EH (cell line): ENCODE measurements around the gene APRT.
A peak's percentile ranks its signal among the peaks of the same experiment; 100 is the strongest.
"Not testable (repeated sequence)": the region's sequence is repeated elsewhere in the genome, so short reads cannot be mapped to it uniquely, and the experiment has no call there.

Experiments used
- DNase-seq: peaks from one replicate; pipeline ENCODE4 v3.0.0-alpha.2; 2015; ENCODE audit warnings: low read depth

APRT gene

DNA sequence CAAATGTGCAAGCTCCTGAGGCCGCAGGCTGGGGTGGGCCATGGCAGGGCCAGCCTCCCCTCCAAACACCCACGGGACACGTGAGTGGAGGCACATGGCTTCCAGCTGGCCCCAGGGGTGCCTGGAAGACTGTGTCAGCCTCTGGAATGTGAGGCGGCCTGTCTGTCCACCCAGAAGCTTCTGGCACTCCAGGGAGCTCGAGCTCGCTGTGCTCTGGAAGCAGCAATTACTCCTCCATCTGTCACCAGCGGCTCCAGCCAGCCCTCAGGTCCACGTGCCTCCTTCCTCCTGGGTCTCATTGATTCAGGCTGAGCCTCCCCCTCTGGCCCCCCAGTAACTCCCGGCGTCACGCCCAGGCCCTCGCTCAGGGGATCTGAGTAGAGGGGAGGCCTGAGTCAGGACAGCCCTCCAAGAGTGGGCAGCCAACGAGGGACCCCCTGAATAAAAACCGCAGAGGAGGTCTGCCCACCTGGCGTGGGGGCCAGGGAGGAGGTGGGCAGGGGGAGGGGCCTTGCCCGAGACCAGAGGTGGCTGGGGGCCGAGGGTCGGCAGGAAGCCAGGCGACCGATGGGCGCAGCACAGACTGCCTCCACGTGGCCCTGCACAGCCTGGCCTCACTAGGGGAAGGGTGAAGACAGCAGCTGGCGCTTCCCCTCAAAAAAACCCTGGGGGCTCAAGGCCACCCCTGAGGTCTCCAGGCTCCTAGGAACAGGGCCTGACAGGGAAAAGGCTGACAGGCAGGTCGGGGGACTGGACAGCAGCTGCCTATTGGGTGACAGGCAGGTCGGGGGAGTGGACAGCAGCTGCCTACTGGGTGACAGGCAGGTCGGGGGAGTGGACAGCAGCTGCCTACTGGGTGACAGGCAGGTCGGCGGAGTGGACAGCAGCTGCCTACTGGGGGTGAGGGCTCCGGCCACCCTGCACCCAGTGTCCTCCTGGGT is 38.6 kb downstream of the APRT start:
- peak; percentile 97 for DNase-seq

- DNase-seq: not testable (repeated sequence)
Measured at GRCh38 chr16:88771781-88772180, 39.9 kb downstream of the APRT start.

- DNase-seq: no peak
Measured at GRCh38 chr16:88771294-88771772, 40.4 kb downstream of the APRT start.

GRCh38 chr16:88770461-88771293 is 41.1 kb downstream of the APRT start:
- peak; percentile 90 for DNase-seq

DNA sequence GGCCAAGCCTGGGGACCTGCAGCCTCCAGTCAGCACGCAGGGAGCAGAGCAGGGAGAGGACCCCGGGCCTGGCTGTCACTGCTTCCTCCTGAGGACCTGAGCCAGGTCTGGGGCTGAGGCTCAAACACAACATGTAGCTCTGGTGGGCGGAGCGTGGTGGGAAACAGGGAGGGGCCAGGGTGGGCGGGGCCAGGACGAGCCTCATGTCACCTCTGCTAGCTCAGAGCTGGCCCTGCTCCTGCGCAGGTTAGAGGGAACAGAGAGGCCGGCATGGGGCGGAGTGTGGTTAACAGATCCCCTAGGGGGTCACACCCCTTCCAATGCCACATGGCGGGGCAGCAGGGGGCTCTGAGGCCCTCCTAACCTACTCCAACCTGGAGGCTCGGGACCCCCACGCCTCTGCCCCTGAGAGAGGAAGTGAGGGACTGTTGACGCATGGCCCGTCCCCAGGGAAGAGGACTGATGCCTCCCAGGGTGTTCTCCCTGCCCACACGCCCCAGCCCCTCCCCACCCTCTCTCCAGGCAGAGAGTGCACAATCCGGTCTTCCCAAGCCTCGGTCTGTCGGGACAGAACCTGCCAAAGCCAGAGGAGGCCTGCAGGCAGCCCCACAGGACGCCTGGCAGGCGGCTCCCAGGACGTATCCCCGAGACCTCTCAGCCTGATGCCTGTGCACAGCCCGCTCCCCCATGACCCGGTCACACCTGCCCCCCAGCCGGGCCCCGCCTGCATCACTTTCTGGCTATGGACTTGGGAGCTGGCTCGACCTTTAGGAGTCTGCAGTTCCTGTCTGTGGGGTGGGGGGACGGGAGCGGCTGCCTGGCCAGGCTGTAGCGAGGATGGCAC is 41.9 kb downstream of the APRT start:
- no peak for DNase-seq

GRCh38 chr16:88768071-88768783 is 43.5 kb downstream of the APRT start:
- DNase-seq: no peak

DNA sequence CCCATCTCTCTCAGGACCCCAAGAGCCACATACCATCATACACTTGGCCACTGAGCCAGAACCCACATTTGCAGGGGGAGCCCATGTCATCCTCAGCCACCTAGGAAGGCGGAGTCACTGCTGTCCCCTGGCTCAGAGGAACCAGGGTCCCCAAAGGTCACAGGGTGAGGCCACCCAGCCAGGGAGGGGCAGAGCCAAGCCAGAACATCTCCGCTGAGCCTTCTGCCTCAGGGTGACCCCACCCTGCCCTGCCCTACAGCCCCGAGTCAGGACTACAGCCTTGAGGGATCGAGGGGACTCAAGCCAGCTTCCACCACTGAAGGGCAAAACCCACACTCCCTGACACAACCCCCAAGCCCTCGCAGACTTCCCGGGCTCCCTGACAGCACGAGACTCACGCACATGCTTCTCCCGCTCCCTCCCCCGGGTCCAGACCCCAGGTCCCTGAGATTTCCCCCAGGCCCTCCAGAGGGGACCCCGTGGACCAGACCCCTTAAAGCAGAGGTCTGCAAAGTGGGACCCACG is 44.1 kb downstream of the APRT start:
- no peak for DNase-seq

DNA sequence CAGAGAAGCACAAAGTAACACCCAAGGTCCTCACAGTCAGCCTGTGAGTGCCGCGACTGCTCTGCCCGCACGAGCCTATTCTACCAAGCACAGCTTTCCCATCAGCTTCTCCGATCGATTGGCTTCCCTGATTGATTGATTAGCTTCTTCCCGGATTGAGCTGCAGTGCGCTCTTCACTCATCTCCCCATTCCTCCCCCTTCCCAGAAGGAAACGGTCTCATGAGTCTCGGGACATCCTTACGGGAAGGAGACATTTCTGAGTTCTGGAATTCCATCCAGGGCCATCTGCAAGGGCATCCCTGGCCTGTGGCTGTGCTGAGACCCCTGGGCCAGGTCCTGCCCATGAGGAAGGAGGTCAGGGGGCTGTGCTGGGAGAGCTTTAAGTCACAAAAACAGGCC is 44.8 kb downstream of the APRT start:
- DNase-seq: no peak

GRCh38 chr16:88764913-88765349 is 46.8 kb downstream of the APRT start:
- peak; percentile 49 for DNase-seq

DNA sequence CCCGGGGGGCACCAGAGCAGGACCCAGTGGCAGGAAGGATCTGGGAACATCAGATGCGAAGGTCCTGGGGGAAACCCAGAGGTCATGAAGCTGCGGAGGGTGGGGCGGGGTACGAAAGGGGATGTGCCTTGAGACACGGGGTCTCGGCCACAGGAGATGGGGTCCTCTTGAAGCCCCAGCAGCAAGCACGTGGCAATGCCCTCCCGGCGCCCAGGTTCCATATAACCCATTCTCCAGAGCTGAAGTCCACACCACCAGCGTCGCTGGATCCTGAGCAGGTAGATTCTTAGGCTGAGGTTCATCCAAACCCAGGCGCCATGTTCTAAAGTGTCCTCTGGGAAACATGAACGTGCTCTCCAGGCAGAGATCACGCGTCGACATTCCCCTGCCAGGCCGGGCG is 47.6 kb downstream of the APRT start:
- DNase-seq: no peak

- no peak for DNase-seq
Measured at GRCh38 chr16:88763502-88764053, 48.1 kb downstream of the APRT start.

- DNase-seq: no peak
Measured at GRCh38 chr16:88762941-88763340, 48.8 kb downstream of the APRT start.

GRCh38 chr16:88762258-88762870 is 49.4 kb downstream of the APRT start:
- no peak for DNase-seq

DNA sequence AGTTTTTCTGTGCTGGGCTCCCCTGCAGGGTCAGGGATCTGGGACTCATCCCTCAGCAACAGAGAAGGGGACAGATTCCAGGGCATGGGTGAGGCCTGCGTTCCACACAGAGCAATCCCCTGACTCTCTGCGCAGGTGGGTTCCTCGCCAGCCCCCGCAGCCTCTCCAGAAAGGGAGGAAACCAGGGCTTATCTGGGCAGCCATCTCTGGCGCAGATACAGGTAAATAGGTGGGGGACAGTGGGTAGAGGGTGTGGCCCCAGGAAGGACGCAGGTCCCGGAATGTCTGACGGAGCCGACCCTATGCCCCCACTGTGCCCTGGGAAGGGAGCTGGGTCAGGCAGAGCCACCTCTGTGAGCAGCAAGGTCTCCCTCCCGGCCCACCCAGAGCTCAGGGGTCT is 49.9 kb downstream of the APRT start:
- no peak for DNase-seq

DNA sequence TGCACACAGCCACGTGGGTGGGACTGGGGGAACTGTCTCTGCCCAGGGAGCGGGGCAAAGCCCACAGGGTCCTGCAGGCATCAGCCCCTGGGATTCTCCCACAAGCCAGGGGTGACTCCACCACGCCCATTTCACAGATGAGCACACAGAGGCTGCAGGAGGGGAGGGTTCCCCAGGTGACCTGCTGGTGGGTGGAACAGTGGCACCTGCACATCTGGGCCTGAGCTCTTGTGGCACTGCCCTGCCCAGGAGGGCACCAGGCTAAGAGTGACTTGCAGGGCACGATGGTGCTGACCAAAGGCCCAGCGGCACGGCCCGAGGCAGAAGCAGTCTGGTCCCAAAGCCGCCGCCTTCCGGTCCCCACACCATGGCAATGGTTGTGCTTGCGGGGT is 50.6 kb downstream of the APRT start:
- DNase-seq: no peak

DNA sequence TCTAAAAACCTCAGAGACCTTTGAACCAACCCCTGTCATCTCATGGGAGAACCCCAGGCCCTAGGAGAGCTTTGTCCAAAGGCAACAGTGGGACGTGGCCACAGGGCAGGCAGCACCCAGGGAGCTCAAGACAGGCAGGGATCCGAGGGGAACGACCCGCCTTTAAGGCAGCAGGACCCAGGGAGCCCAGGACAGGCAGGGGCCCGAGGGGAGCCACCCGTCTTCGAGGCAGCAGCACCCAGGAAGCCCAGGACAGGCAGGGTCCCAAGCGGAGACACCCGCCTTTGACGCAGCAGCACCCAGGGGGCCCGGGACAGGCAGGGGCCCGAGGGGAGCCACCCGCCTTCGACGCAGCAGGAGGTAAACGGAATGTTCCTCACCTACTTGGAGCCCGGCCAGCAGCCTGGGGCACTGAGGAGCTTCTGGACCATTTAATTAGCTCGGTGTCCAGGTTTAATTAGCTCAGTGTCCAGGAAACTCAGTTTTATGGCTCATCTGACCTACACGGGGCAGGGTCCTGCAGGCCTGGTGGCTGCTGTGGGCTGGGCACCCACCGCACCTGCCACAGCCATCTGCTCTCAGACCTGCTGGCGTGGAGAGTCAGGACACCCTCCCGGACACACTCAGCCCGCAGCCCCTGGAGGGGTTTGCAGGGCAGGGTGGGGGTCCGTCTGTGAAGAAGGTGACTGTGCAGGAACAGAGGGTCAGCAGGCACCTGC is 51.1 kb downstream of the APRT start:
- DNase-seq: no peak

DNA sequence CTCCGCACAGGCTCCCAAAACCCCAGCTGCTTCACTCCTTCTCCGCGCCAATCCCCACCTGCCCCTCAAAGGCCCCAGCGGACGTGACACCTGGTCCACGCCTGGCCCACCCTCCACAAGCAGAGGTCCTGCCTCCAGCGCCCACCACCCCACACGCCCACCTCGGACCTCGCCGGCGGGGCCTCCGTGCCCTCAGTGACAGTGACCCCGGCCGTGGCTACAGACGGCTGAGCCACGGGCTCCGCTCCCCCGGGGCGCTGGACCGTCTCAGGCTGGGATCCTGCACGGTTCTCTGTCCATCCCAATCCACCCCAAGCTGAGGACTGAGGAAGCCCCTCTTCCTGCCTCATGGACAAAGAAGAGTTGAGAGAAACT is 51.8 kb downstream of the APRT start:
- DNase-seq: no peak
